SK-N-SH treated with all-trans-retinoic acid at 6 μM for 48 hours (cell line): ENCODE measurements around the gene CDR2L.

Experiments used
- ARNTL ChIP-seq: fragments of 450-650 bp; formaldehyde crosslinking; IDR thresholded peaks from 2 replicates; pipeline ENCODE4 v1.5.0; 2020; ENCODE audit warnings: low read depth, mild to moderate bottlenecking, moderate library complexity, borderline replicate concordance
- BACH2 ChIP-seq: fragments of 250-450 bp; sonication (Bioruptor Pico); IDR thresholded peaks from 2 replicates; pipeline ENCODE4 v1.9.0; 2021; ENCODE audit warnings: mild to moderate bottlenecking, borderline replicate concordance
- ESRRG ChIP-seq: fragments of 250-450 bp; sonication (Bioruptor Pico); IDR thresholded peaks from 2 replicates; pipeline ENCODE4 v1.6.1; 2021; ENCODE audit warnings: mild to moderate bottlenecking
- GLIS3 ChIP-seq: fragments of 250-450 bp; sonication (Bioruptor Pico); IDR thresholded peaks from 2 replicates; pipeline ENCODE4 v1.5.0; 2020; ENCODE audit warnings: mild to moderate bottlenecking, moderate library complexity
- ISL1 ChIP-seq: fragments of 250-450 bp; sonication (Bioruptor Pico); IDR thresholded peaks from 2 replicates; pipeline ENCODE4 v2.1.2; 2022; ENCODE audit warnings: mild to moderate bottlenecking, moderate library complexity
- RARB ChIP-seq: fragments of 250-450 bp; sonication (Bioruptor Pico); IDR thresholded peaks from 2 replicates; pipeline ENCODE4 v1.8.0; 2021; ENCODE audit warnings: mild to moderate bottlenecking, moderate library complexity
- SNAI2 ChIP-seq: fragments of 250-450 bp; sonication (Bioruptor Pico); IDR thresholded peaks from 2 replicates; pipeline ENCODE4 v1.5.0; 2020; ENCODE audit warnings: mild to moderate bottlenecking, moderate library complexity
- ZC3H10 ChIP-seq: fragments of 250-450 bp; sonication (Bioruptor Pico); IDR thresholded peaks from 2 replicates; pipeline ENCODE4 v1.5.1; 2021; ENCODE audit warnings: mild to moderate bottlenecking, moderate library complexity
- ZFP3 ChIP-seq: fragments of 250-450 bp; sonication (Bioruptor Pico); IDR thresholded peaks from 2 replicates; pipeline ENCODE4 v1.5.0; 2020; ENCODE audit warnings: mild to moderate bottlenecking, moderate library complexity
- ZFP30 ChIP-seq: fragments of 450-650 bp; formaldehyde crosslinking; IDR thresholded peaks from 2 replicates; pipeline ENCODE4 v1.5.0; 2022; ENCODE audit warnings: mild to moderate bottlenecking, moderate library complexity
- ZNF8 ChIP-seq: fragments of 450-650 bp; formaldehyde crosslinking; IDR thresholded peaks from 2 replicates; pipeline ENCODE4 v1.5.0; 2020; ENCODE audit warnings: mild to moderate bottlenecking, moderate library complexity
- TF ChIP-seq, protein P1 (sequence below): fragments of 250-450 bp; sonication (Bioruptor Pico); IDR thresholded peaks from 2 replicates; pipeline ENCODE4 v1.8.0; 2021; ENCODE audit warnings: low read depth, mild to moderate bottlenecking, moderate library complexity, borderline replicate concordance
- TF ChIP-seq, protein P2 (sequence below): fragments of 250-450 bp; sonication (Bioruptor Pico); IDR thresholded peaks from 2 replicates; pipeline ENCODE4 v1.8.0; 2020; ENCODE audit warnings: mild to moderate bottlenecking, moderate library complexity, borderline replicate concordance

DNA sequence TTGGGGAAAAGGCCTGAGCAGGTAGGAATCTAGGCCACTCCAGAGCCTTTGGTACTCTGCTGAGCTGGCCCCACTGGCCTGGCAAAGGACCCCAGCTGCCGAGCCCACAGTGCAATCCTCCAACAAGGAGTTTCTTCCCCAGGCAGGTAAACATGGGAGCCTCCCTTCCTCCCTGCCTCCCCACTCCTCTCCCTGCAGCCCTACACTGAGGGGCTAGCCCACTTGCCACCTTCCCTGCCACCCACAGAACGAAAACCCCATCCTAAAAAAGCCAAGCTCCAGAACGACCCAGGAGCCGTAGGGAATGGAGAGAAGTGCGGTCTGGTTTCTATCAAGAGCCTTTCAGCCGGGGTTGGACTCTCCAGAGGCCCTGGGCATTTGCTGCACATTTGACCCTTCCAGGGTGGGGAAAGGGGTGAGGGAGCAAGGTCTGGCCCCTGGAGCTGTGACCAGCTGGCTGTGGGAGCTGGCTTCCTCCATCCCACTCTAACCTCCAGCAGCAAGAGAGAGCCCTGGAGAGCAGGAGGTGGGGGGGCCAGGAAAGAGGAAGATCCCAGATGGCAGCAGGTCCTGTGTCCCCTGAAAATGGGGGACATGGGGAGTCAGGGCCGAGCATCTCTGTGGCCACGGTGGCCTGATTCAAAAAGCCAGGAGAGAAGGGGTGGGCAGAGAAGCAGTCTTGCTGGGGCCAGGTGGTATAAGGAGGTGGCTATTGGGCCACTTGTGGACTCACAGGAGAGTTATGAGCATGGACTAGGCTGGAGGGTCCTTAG, 16.2 kb upstream of the CDR2L start:
- TF ChIP-seq ZFP30 (CRISPR knock-in tag) (no peak), ZFP3 (CRISPR knock-in tag) (no peak), SNAI2 (CRISPR knock-in tag) (no peak), ARNTL (CRISPR knock-in tag) (no peak), ZC3H10 (CRISPR knock-in tag) (no peak), BACH2 (CRISPR knock-in tag) (no peak), GLIS3 (CRISPR knock-in tag) (no peak), ISL1 (CRISPR knock-in tag) (no peak), ESRRG (CRISPR knock-in tag) (no peak), RARB (CRISPR knock-in tag) (no peak), ZNF8 (CRISPR knock-in tag) (no peak)
- TF ChIP-seq, protein P1, sequence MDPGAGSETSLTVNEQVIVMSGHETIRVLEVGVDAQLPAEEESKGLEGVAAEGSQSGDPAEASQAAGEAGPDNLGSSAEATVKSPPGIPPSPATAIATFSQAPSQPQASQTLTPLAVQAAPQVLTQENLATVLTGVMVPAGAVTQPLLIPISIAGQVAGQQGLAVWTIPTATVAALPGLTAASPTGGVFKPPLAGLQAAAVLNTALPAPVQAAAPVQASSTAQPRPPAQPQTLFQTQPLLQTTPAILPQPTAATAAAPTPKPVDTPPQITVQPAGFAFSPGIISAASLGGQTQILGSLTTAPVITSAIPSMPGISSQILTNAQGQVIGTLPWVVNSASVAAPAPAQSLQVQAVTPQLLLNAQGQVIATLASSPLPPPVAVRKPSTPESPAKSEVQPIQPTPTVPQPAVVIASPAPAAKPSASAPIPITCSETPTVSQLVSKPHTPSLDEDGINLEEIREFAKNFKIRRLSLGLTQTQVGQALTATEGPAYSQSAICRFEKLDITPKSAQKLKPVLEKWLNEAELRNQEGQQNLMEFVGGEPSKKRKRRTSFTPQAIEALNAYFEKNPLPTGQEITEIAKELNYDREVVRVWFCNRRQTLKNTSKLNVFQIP = no peak
- TF ChIP-seq, protein P2, sequence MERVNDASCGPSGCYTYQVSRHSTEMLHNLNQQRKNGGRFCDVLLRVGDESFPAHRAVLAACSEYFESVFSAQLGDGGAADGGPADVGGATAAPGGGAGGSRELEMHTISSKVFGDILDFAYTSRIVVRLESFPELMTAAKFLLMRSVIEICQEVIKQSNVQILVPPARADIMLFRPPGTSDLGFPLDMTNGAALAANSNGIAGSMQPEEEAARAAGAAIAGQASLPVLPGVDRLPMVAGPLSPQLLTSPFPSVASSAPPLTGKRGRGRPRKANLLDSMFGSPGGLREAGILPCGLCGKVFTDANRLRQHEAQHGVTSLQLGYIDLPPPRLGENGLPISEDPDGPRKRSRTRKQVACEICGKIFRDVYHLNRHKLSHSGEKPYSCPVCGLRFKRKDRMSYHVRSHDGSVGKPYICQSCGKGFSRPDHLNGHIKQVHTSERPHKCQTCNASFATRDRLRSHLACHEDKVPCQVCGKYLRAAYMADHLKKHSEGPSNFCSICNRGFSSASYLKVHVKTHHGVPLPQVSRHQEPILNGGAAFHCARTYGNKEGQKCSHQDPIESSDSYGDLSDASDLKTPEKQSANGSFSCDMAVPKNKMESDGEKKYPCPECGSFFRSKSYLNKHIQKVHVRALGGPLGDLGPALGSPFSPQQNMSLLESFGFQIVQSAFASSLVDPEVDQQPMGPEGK (CRISPR knock-in tag) = no peak
